ENCODE measurements around the gene GID8. TPM values are rescaled to one million over a fixed set of nuclear protein-coding genes. Genes with fewer than 3 reads are reported as not detected.
A peak's percentile ranks its signal among the peaks of the same experiment; 100 is the strongest.

Gene GID8
- total and polyA plus RNA-seq, 2 of the 13 experiments (the other 11 are each of a cell fraction or from before 2014, with no cell fraction given), result 39.6 to 59.8 TPM

DNA sequence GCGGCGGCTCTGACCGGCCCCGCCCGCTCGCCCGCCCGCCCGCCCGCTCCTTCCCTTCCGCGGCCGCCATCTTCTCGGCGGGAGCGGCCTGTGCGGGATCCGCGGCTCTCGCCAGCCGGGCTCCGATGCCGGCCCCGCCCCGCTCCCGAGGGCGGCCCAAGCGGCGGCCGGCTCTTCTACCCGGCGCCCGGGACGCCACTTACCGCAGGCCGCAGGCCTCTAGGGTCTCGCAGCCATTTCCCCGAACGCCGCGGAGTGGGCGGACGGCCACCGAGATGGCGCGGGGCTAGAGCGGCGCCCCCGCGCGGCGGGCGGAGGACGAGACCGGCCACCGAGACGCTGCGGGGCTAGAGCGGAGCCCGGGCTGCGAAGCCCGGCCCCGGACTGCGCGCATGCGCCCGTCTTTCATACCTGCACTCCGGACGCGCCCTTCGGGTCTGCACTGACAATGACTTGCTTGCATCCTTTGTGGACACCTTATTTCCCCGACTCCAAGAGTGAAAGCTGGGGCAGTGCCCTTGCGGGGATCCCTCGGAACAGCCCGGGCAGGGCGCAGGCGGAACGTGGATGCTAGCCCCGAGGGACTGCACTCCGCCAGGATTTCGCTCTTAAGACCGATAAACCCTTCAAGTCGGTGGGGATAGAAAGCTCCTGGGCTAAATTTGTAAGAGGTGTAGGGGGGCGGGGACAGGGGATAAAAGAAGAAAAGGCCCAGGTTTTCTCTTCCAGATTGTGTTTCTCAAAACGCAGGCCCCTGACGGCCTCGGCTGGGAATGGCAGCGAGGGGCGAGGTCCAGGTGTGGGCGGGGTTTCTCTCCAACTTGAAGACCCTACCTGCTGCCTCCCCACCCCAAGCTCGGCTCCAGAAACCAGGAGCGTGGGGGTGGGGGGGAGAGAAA, 11.5 kb upstream of the GID8 start, which contains the start of gene DIDO1 (continued):
- TF ChIP-seq, protein P1, sequence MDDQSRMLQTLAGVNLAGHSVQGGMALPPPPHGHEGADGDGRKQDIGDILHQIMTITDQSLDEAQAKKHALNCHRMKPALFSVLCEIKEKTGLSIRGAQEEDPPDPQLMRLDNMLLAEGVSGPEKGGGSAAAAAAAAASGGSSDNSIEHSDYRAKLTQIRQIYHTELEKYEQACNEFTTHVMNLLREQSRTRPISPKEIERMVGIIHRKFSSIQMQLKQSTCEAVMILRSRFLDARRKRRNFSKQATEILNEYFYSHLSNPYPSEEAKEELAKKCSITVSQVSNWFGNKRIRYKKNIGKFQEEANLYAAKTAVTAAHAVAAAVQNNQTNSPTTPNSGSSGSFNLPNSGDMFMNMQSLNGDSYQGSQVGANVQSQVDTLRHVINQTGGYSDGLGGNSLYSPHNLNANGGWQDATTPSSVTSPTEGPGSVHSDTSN (CRISPR knock-in tag; IDR thresholded peaks at IDR 0.05; ENCODE audit: borderline replicate concordance), result no peak
- peak; percentile 65 for TF ChIP-seq ZMYM4 (CRISPR knock-in tag; IDR thresholded peaks at IDR 0.05)
- peak; percentile 25; the same call in 1 of the 2 replicates for TF ChIP-seq ZNF598 (CRISPR knock-in tag; IDR thresholded peaks at IDR 0.05; ENCODE audit: borderline replicate concordance)
- no peak for TF ChIP-seq ZNF660 (CRISPR knock-in tag; IDR thresholded peaks at IDR 0.05; ENCODE audit: borderline replicate concordance, low read depth)
- TF ChIP-seq, protein P2, sequence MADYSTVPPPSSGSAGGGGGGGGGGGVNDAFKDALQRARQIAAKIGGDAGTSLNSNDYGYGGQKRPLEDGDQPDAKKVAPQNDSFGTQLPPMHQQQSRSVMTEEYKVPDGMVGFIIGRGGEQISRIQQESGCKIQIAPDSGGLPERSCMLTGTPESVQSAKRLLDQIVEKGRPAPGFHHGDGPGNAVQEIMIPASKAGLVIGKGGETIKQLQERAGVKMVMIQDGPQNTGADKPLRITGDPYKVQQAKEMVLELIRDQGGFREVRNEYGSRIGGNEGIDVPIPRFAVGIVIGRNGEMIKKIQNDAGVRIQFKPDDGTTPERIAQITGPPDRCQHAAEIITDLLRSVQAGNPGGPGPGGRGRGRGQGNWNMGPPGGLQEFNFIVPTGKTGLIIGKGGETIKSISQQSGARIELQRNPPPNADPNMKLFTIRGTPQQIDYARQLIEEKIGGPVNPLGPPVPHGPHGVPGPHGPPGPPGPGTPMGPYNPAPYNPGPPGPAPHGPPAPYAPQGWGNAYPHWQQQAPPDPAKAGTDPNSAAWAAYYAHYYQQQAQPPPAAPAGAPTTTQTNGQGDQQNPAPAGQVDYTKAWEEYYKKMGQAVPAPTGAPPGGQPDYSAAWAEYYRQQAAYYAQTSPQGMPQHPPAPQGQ (CRISPR knock-in tag; IDR thresholded peaks at IDR 0.05; ENCODE audit: borderline replicate concordance), result peak; percentile 44; the same call in 1 of the 2 replicates
- TF ChIP-seq, protein P3, sequence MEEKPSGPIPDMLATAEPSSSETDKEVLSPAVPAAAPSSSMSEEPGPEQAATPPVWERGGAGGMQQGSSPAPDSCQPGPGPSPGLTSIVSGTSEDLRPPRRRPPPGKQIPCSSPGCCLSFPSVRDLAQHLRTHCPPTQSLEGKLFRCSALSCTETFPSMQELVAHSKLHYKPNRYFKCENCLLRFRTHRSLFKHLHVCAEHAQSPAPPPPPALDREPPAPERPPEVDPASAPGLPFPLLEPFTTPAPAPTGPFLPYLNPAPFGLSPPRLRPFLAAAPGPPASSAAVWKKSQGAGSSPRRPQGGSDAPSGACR (CRISPR knock-in tag; IDR thresholded peaks at IDR 0.05), result no peak
- TF ChIP-seq, protein P4, sequence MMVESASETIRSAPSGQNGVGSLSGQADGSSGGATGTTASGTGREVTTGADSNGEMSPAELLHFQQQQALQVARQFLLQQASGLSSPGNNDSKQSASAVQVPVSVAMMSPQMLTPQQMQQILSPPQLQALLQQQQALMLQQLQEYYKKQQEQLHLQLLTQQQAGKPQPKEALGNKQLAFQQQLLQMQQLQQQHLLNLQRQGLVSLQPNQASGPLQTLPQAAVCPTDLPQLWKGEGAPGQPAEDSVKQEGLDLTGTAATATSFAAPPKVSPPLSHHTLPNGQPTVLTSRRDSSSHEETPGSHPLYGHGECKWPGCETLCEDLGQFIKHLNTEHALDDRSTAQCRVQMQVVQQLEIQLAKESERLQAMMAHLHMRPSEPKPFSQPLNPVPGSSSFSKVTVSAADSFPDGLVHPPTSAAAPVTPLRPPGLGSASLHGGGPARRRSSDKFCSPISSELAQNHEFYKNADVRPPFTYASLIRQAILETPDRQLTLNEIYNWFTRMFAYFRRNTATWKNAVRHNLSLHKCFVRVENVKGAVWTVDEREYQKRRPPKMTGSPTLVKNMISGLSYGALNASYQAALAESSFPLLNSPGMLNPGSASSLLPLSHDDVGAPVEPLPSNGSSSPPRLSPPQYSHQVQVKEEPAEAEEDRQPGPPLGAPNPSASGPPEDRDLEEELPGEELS (CRISPR knock-in tag; IDR thresholded peaks at IDR 0.05), result peak; percentile 54
- TF ChIP-seq ZNF550 (CRISPR knock-in tag; IDR thresholded peaks at IDR 0.05; ENCODE audit: borderline replicate concordance), result no peak
- TF ChIP-seq ZFP36L2 (CRISPR knock-in tag; IDR thresholded peaks at IDR 0.05), result no peak
- TF ChIP-seq, protein P5, sequence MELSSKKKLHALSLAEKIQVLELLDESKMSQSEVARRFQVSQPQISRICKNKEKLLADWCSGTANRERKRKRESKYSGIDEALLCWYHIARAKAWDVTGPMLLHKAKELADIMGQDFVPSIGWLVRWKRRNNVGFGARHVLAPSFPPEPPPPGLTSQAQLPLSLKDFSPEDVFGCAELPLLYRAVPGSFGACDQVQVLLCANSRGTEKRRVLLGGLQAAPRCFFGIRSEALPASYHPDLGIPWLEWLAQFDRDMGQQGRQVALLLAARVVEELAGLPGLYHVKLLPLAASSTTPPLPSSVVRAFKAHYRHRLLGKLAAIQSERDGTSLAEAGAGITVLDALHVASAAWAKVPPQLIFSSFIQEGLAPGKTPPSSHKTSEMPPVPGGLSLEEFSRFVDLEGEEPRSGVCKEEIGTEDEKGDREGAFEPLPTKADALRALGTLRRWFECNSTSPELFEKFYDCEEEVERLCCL (CRISPR knock-in tag; IDR thresholded peaks at IDR 0.05; ENCODE audit: borderline replicate concordance), result no peak
- 0 out of 2 replicates have a peak, but pooled peaks have one; percentile 33 for TF ChIP-seq ZNF33A (CRISPR knock-in tag; IDR thresholded peaks at IDR 0.05; ENCODE audit: borderline replicate concordance)
- no peak for TF ChIP-seq KDM4B (CRISPR knock-in tag; IDR thresholded peaks at IDR 0.05)
- peak; percentile 79; the same call in 1 of the 2 replicates for TF ChIP-seq ARID2 (CRISPR knock-in tag; IDR thresholded peaks at IDR 0.05; ENCODE audit: borderline replicate concordance)
- TF ChIP-seq MEIS2 (CRISPR knock-in tag; IDR thresholded peaks at IDR 0.05), result peak; percentile 93; the same call in 1 of the 2 replicates
- no peak for TF ChIP-seq PHB2 (IDR thresholded peaks at IDR 0.05; ENCODE audit: partially characterized antibody)
- TF ChIP-seq, protein P6, sequence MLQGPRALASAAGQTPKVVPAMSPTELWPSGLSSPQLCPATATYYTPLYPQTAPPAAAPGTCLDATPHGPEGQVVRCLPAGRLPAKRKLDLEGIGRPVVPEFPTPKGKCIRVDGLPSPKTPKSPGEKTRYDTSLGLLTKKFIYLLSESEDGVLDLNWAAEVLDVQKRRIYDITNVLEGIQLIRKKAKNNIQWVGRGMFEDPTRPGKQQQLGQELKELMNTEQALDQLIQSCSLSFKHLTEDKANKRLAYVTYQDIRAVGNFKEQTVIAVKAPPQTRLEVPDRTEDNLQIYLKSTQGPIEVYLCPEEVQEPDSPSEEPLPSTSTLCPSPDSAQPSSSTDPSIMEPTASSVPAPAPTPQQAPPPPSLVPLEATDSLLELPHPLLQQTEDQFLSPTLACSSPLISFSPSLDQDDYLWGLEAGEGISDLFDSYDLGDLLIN (CRISPR knock-in tag; IDR thresholded peaks at IDR 0.05; ENCODE audit: borderline replicate concordance), result peak; percentile 78; the same call in 1 of the 2 replicates
- no peak for TF ChIP-seq ZSCAN20 (CRISPR knock-in tag; IDR thresholded peaks at IDR 0.05; ENCODE audit: borderline replicate concordance)
- TF ChIP-seq KDM3A (CRISPR knock-in tag; IDR thresholded peaks at IDR 0.05; ENCODE audit: low read depth), result peak; percentile 41; the same call in 1 of the 2 replicates
- peak; percentile 86; the same call in 1 of the 2 replicates for TF ChIP-seq NKX3-1 (CRISPR knock-in tag; IDR thresholded peaks at IDR 0.05)
